SK-N-SH treated with all-trans-retinoic acid at 6 μM for 48 hours (cell line): ENCODE measurements around the gene PRIMPOL.

ENCODE experiments used
- GLIS3 ChIP-seq: fragments of 250-450 bp; sonication (Bioruptor Pico); IDR thresholded peaks from 2 replicates; pipeline ENCODE4 v1.5.0; 2020; ENCODE audit warnings: mild to moderate bottlenecking, moderate library complexity
- RARB ChIP-seq: fragments of 250-450 bp; sonication (Bioruptor Pico); IDR thresholded peaks from 2 replicates; pipeline ENCODE4 v1.8.0; 2021; ENCODE audit warnings: mild to moderate bottlenecking, moderate library complexity
- TCF4 ChIP-seq: fragments of 250-450 bp; sonication (Bioruptor Pico); IDR thresholded peaks from 2 replicates; pipeline ENCODE4 v1.8.0; 2021; ENCODE audit warnings: mild to moderate bottlenecking, moderate library complexity, borderline replicate concordance
- TOX ChIP-seq: fragments of 250-450 bp; sonication (Bioruptor Pico); IDR thresholded peaks from 2 replicates; pipeline ENCODE4 v1.8.0; 2021; ENCODE audit warnings: mild to moderate bottlenecking, moderate library complexity, borderline replicate concordance
- ZFP3 ChIP-seq: fragments of 250-450 bp; sonication (Bioruptor Pico); IDR thresholded peaks from 2 replicates; pipeline ENCODE4 v1.5.0; 2020; ENCODE audit warnings: mild to moderate bottlenecking, moderate library complexity

DNA sequence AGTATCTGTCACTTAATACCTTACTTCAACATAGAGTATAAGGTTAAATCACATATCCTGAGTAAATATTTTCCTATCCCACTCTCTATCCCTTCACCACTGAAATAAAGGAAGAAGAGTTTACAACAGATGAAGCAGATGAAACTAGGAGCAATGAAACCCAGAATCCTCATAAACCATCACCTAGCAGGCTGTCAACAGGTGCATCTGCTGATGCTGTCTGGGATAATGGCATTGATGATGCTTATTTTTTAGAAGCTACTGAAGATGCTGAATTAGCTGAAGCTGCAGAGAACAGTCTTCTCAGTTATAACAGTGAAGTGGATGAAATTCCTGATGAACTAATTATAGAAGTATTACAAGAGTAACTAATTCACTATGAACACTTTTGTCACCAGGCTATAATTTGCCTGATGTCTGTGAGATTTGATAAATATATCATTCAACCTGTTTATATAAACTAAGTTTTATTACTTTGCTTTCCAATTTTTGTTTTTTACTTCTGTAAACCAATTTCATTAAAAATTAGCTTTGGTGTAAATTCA is 44.9 kb downstream of the PRIMPOL start:
- TF ChIP-seq GLIS3 (no peak), TCF4 (no peak), RARB (CRISPR knock-in tag) (no peak), ZFP3 (CRISPR knock-in tag) (no peak), TOX (CRISPR knock-in tag) (no peak)
